Activated CD8-positive, alpha-beta memory T cell treated with anti-CD3 and anti-CD28 coated beads, Interleukin-2, amount 50 U/mL, for 48 hours (primary cell): ENCODE results near the gene LPP.

Experiments used
- DNase-seq: peaks from one replicate; pipeline ENCODE4 v3.0.0-alpha.2; 2020

The LPP gene

DNA sequence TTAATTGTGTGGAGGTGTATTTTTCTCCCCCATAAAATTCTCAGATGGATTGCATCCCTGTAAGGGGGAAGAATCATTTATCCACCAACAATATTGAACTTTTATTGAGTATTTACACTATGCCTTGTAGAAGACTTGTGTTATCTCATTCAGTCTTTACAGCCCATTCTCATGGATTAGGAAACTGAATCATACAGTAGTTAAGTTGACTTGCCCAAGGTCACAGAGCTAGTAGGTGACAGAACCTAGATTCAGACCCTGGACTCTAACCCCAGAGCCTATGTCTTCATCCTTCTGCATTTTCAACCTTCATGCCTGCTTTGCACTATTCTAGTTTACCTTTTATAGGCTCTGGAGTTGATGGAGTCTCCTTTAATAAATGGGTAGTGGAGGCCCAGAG, 226.8 kb downstream of the LPP start:
- no peak for DNase-seq

DNA sequence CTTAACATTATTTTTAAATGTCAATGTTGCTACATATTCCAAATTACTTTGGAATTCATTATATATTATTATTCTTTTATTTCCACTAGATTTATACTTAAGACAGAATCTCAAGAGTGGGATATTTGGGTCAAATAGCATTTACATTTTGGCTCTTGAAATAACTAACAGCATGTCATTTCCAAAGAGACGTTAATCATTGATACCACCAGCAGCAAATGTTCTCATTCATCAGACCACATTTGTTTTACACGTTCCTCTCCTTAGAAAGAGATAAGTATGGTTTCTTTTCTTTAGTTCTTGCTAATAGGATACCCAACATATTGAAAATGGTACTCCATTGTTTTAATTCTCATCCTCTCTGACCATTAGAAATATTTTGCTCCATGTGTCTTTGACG, 229.8 kb downstream of the LPP start:
- DNase-seq: no peak

DNA sequence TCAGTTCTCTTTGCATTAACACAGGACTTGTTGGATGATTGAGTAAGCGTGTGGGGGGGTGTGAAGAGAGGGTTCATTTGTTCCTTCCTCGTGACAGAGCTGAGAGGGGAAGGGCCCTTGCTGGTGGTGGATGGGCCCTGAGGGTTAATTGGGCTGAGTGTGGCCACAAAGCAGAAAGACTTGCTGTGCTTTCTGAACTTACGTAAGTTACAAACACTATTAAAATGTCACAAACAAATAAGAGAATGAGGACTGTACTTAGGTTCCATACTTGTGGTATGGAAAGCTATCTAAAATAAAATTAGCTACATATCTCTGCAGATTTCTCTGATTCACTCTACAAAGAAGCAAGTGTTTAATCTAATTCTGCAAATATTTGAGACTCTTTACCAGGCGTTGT, 231.3 kb downstream of the LPP start:
- no peak for DNase-seq

DNA sequence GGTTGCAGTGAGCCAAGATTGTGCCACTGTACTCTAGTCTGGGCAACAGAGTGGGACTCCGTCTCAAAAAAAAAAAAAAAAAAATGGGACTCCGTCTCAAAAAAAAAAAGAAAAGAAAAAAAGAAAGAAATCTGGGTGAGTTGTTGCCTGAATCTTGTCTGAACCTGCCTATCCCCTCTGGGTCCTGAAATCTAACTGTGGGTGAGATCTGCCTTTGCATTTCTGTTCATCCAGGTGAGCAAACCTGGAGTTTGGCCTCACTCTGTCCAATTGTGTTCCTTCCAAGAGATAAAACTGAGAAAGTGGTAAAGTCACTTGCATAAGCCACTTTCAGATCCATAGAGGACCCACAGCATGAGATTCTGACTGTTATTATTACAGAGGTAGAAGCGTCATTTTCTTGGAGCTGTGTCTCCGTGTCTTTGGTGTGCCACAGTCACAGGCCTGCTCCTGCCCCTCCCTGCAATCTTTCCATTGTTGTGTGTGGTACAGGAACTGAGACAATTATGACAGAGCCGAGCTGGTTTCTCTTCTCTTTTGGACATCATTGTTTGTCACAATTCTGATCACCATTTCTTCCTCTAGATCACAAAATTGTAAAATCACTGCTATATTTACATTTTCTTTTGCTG, 235.9 kb downstream of the LPP start:
- DNase-seq: no peak

DNA sequence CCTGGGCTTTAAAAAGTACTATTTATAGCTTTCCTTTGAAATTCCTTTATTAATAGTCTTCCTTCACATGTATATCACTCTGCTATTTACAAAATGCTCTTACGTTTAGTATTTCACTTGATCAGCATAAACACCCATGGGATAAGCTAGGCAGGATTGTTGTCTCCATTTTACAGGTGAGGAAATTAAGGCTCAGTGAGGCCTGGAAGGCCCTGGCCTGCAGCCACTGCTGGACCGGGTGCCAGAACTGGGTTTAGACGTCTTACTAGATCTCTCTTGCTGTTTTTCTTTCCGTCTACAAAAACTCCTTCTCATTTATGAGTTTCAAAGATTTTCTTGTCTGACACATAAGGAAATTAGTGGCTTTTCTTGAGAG, 236.4 kb downstream of the LPP start:
- no peak for DNase-seq

DNA sequence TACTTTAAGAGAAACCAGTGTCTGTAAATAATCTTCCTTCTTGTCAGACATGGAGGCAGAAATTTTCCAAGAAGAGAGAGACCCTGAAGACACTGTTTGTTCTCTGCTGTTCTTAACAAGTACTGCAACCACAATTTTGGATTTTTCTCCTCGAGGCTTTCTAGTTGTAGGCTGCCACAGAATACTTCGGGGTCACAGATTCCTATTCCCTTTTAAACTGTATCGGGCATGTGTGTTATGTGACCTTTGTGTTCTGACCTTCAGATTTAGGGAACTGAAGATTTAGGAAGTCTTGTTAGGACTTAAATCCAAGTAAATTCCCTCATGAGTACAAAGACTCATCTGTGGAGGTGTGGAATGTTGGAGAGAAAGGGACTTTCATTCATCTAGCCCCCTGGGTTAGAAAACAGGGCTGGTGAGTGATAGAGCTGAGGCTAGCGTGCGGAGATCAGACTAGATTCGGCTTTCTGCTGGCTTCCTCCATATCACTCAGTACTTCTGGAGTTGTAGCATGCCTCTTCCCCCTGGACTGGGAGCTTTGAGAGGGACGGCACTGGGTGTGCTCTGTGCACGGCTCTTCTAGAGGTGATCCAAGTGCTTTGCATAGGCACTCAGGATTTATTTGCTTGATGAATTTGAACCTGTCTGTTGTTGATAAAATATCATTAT, 237.0 kb downstream of the LPP start:
- DNase-seq: no peak

DNA sequence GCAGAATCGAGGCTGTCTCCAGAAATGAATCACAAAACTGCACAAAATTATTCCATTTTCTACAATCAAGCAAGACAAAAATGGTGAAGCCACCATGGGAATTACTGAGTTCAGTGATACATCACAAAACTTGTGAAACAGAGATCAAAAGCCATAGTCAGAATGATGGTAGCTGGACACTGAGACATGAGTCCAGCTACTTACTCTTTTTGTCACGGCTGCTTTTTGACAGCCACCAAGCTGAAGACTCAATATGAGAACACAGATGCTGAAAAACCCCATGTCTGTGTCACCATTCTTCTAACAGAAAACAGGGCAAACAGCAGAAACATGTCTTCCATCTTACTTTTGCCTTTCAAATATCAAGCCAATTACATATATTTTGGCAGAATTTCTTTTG, 237.6 kb downstream of the LPP start:
- DNase-seq: no peak

DNA sequence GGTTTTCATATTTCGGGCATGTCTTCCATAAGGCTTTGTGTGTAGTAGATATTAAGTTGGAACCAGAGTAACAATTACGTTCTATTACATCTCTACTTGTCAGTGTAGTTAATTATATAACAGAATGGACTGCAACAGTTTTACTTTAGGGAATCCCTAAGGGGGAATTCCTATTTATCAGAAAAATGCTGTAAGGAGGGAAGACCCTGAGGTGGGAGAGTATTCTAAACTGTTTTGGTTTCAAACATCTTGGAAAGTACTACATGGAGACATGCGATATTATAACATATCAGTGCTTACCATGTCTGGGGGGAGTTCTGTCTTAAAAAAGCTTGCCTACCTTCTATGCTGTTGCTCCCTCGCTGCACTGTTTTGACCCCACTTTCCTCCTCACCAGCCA, 238.1 kb downstream of the LPP start:
- no peak for DNase-seq

DNA sequence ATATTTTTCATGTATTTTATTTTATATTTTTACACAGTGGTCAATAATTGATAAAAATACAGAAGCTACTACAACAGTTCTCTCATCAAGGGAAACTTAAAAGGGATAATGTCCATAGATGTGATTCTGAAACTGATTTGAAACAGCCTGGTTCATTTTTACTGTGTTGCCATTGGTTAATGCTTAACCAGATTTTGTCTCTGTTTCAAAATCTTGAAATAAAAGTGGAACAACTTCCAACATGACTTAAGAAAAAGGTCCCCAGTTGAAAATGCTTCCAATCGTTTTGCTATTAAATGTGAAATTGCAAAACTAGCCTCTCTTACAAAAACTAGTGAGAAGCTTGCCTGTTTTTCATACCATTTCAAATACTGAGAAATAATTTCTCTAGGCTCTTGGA, 240.7 kb downstream of the LPP start:
- DNase-seq: no peak

DNA sequence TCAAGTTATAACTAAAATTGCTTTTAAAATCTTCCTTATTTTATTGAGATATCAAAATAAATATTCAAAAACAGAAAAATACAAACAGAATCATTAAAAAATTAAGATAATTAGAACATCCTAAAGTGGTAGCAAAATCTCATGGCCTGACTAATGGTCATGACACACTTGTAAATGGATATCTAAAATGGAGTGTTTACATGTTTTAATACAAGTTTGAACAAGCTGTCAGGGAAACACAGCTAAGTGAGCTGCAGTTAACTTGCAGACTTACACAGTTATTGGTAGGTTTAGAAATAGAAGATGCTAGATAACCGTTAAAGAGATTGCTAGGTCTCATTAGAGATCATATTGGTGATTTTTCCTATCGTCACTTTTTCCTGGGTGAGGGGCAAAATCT, 242.3 kb downstream of the LPP start:
- DNase-seq: no peak

DNA sequence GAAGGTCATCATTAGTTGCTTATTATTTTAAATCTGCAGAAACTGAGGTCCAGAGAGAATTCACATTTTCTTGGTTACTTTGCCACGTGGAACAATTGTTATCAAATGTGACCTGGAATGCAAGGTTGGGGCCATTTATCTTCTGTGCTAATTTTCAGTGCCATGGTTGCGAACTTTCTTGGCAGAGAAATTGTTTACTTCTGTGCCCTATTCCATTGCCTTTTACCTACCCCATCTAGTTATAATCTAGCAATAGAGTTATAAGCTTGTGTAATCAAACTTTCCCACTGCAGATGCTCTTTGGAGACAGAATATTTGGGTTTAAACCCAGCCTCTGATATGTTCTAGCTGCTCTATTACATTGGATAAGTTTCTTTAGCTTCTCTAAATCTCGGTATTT, 242.9 kb downstream of the LPP start:
- no peak for DNase-seq

DNA sequence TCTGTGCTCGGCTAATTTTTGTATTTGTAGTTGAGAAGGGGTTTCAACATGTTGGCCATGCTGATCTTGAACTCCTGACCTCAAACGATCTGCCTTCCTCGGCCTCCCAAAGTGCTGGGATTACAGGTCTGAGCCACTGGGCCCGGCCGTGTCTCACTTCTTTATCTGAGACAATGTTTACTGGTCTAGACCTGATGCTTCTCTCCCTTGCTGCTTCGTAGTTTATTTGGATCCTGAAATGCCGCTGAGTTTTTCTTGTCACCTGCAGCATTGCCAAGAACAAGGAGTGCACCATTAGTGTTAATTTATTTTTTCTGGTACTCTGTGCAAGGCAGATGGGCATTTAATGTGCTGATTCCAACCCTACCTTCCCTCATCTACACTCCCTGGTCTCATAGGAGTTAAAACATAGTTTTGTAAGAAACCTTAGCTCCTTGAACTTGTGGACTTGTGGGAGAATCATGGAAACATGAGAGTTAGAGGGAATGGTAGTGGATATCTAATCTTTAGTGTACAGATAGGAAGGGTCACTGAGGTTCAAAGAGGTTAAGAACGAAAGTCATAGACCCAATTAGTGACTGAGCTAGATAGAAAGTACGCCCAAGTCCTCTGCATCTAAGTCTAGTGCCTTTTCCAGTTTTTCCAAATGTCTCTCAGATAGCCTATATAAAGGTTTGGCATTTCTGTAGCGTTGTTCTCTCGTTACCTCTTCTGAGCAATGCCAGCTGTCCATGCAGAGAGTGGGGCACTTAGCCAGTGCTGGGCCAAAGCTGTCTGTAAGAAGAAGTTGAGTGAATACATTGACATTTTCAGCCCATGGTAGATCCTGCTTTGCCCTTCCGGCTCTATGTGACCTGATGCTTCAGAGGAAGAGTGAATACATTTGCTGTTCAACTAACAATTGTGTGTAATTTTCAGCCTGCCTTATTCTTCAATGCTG, 244.1 kb downstream of the LPP start:
- no peak for DNase-seq

DNA sequence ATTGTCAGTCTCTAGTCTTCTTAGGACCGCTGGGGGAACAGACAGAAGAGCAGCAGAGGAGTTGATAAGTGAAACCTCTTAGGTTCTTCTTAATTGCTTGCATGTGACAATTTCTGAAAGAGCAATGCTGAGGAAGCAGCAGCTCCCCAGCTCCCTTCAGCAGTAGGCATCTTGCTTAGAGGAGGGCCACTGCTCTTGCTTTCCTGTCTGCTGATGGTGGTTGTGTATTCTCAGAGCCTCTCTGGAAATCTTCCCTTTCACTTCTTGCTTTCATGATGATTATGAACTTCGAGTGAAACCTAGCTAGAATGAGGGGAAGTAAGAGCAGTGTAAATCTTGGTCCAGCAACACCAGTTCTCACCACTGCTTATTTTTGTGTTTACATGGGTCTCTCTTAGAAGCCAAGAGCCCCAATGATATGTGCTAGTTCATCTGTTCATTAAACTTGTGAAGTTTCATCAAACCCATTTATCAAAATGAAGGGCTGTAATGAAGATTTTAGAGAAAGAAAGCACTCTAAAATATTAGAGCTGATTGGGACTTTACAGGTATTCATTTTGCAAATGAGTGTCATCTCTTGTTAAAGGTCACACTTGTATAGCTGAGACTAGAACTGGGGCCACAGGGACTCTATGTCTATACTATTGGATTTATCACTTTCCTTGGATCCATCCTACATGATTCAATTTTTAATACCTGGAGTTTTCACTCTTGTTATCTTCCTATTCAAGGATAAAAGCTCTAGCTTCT, 246.7 kb downstream of the LPP start:
- no peak for DNase-seq

DNA sequence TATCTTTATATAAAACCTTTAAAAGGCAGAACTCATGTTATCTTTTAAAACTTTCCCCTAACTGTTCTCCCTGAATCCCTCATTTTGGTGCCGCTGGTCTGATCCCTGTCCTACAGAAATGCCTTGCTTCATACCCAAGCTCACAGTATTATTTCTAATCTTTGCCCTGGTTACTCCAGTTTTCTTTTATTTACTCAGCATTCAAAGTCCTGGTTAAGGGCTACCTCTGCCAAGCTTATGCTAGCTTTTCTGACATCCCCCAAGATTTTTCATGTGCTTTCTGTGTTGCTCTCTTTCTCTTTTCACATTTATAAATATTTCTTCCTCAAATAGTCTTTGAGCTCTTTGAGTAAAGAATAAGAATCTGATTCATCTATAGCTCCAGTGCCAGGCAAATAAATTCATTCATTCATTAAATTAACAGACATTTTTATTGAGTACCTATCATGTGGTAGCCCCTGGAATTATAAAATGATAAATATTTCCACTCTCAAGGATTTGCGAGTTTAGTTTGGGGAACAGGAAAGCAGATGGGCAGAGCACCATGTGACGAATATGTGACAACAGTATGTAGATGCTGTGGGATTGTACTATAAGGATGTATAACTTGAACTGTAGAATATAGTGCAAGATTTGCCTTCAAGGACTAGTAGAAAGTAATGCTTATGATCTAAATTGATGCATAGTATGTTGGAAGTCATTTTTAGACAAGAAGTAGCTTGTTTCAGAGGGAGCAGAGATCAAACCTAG, 247.5 kb downstream of the LPP start:
- no peak for DNase-seq

DNA sequence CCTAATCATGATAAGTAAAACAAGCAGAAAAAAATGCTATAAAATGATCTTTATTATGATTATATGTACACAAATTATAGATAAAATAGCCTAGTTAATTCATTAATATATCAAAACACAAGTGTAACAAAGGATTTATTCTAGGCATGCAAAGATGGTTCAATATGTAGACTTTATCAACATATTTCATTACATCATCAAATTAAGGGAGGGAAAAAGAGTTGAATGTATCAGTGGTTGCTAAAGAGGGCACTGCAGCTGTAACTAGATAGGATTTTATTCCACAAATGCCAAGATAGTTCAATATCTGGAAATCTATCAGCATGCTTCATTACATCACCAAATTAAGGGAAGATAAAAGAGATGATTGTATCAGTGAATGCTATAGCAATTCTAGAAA, 248.3 kb downstream of the LPP start:
- no peak for DNase-seq

DNA sequence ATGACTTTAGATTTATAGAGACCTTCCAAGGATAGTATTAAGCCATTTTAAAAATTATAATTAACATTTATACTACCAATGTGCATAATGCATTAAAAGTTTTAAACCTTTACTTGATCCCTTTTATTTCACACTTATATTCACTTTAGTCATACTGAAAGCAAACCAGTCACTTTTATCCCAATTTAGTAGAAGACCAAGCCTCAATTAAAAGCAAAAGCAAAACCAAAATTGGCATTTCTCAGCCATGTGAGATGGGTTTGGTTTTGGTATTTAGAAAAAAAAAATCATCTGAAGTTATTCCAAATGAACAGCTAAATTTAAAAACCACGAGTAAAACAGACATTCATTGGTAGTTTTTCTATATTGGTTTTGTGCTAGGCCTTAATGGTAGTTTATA, 249.4 kb downstream of the LPP start:
- DNase-seq: no peak

DNA sequence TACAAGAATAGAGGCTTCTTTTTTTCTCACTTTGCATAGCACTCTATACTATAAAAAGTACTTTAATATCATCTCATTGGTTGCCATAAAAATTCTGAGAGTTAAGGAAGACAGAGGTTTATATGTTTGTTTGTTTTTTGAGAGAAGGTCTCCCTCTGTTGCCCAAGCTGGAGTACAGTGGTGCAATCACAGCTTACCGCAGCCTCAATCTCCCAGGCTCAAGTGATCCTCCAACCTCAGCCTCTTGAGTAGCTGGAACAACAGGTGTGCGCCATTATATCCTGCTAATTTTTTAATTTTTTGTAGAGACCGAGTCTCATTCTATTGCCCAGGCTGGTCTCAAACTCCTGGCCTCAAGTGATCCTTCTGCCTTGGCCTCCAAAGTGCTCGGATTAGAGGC, 250.2 kb downstream of the LPP start:
- no peak for DNase-seq

DNA sequence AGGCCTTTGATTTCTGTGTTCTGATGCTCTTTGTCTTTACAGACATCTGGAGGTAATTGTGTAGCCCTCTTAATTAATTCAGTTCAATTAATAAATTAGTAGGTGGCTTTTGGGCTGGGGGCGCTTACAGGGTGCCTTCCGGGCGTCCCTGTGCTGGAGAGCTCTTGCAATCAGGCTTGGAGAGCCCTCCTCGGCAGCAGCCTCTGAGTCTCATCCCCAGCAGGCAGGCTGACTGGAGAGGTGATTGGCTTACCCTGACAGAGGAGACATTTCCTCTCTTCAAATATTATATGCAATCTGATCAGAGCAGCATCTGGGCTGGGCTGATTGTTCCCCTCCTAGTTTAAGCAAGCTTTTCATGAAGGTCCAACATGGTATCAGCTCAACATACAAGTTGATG, 250.7 kb downstream of the LPP start:
- DNase-seq: no peak

DNA sequence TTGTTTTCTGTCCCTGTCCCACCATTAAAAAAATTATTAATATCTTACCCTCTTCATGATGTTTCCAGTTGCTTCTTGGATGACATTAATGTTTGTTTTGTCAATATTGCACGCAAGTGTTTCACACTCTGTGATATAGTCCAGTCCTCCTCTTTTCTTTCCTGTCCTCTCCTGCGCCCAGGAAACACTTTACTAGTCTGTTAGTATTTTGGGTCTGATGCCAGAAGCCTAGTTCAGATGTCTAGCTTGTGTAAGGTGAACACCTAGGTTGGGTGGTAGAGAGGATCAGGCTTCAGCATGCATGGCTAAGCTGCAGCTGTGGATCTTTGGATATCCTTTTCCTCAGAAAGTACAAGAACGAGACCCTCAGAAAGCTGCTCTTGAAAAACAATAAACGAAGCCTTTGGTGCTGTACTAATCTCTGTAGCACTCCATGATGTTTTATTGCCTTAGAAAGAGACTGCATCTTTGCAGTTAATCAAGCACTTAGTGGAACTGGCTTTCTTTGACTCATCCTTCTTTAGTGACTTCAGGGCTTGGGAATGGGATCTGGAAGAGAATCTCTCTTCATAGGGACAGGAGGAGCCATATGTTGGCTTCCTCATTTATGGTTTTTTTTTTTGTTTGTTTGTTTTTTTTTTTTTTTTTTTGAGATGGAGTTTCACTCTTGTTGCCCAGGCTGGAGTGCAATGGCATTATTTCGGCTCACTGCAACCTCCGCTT, 253.4 kb downstream of the LPP start:
- DNase-seq: no peak

DNA sequence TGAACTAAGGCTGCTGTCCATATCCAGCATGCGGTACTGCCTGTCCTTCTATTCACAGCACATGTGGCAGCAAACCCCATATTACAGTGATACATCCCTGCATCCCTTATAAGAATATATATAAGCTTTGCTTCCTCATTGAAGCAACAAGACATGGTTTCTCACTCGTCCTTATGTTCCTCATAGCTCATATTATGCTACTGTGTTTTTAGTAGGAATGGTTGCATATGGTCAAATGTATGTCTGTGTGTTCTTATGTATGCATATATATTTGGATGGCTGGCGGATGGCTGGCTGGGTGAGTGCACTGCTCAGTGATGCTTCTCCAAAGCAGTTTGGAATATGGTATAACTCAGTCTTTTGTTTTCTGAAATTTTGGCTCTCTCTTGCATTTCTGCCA, 254.9 kb downstream of the LPP start:
- no peak for DNase-seq

DNA sequence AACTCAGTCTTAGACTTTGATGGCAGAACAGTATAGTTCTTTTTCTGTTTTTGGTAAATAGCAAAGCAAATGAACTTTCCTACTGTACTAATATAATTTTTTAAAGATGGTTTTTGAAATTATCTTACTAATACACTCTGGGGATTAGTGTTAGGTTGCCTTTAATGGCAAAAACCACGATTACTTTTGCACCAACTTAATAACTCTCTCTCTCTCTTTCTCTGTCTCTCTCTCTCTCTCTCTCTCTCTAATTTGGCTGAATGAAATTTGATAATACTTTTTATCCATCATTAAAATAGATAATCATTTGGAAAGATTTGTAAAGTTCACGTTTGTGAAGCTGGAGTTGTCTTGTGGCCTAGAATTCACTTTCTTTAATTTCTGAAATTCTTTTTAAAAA, 257.8 kb downstream of the LPP start:
- DNase-seq: no peak

DNA sequence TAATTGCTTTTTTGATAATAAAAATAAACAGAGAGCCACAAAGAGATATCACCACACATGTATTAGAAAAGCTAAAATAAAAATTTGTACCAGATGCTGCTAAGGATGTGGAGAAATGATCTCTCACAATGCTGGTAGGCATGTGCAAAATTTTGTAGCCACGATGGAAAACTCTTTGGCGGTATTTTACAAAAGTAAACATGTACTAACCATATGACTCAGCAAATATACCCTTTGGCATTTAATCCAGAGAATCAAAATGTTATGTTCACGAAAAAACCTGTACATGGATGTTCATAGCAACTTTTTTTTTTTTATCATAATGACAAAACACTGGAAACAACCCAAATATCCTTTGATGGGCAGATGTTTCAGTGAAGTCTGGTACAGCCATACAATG, 261.2 kb downstream of the LPP start:
- DNase-seq: no peak
